Measurements from ENCODE around the gene SHROOM3.

Gene SHROOM3

GRCh38 chr4:76458297-76458696 lies 23.3 kb downstream of the SHROOM3 start:
- no peak for DNase-seq (ENCODE audit: low read depth)
- TF ChIP-seq POLR2A (IDR thresholded peaks at IDR 0.05; ENCODE audit: extremely low read depth, insufficient read length) (no peak), CTCF (IDR thresholded peaks at IDR 0.05; ENCODE audit: low read depth, low read length) (no peak), MAX (IDR thresholded peaks at IDR 0.05; ENCODE audit: low read depth, low read length) (no peak), MYC (IDR thresholded peaks at IDR 0.05; ENCODE audit: low read depth, low read length) (no peak)
- H3K4me3 ChIP-seq (ENCODE audit: low read depth, low read length): no peak overlapping the region

GRCh38 chr4:76458825-76459224 lies 23.8 kb downstream of the SHROOM3 start:
- no peak overlapping the region for H3K4me3 ChIP-seq (ENCODE audit: low read depth, low read length)
- no peak for DNase-seq (ENCODE audit: low read depth)
- TF ChIP-seq MYC (IDR thresholded peaks at IDR 0.05; ENCODE audit: low read depth, low read length) (no peak), POLR2A (IDR thresholded peaks at IDR 0.05; ENCODE audit: extremely low read depth, insufficient read length) (no peak), MAX (IDR thresholded peaks at IDR 0.05; ENCODE audit: low read depth, low read length) (no peak), CTCF (IDR thresholded peaks at IDR 0.05; ENCODE audit: low read depth, low read length) (no peak)

GRCh38 chr4:76459291-76459723 lies 24.3 kb downstream of the SHROOM3 start:
- no peak for DNase-seq (ENCODE audit: low read depth)
- no peak overlapping the region for H3K4me3 ChIP-seq (ENCODE audit: low read depth, low read length)
- TF ChIP-seq MYC (IDR thresholded peaks at IDR 0.05; ENCODE audit: low read depth, low read length) (no peak), POLR2A (IDR thresholded peaks at IDR 0.05; ENCODE audit: extremely low read depth, insufficient read length) (no peak), CTCF (IDR thresholded peaks at IDR 0.05; ENCODE audit: low read depth, low read length) (no peak), MAX (IDR thresholded peaks at IDR 0.05; ENCODE audit: low read depth, low read length) (no peak)

GRCh38 chr4:76463568-76463967 lies 28.5 kb downstream of the SHROOM3 start:
- H3K4me3 ChIP-seq (ENCODE audit: low read depth, low read length): no peak overlapping the region
- no peak for DNase-seq (ENCODE audit: low read depth)
- TF ChIP-seq MYC (IDR thresholded peaks at IDR 0.05; ENCODE audit: low read depth, low read length) (no peak), POLR2A (IDR thresholded peaks at IDR 0.05; ENCODE audit: extremely low read depth, insufficient read length) (no peak), MAX (IDR thresholded peaks at IDR 0.05; ENCODE audit: low read depth, low read length) (no peak), CTCF (IDR thresholded peaks at IDR 0.05; ENCODE audit: low read depth, low read length) (no peak)

- TF ChIP-seq CTCF (IDR thresholded peaks at IDR 0.05; ENCODE audit: low read depth, low read length) (no peak), POLR2A (IDR thresholded peaks at IDR 0.05; ENCODE audit: extremely low read depth, insufficient read length) (no peak), MYC (IDR thresholded peaks at IDR 0.05; ENCODE audit: low read depth, low read length) (no peak), MAX (IDR thresholded peaks at IDR 0.05; ENCODE audit: low read depth, low read length) (no peak)
- no peak for DNase-seq (ENCODE audit: low read depth)
- H3K4me3 ChIP-seq (ENCODE audit: low read depth, low read length): no peak overlapping the region
These were observed 35.0 kb downstream of the SHROOM3 start for GRCh38 chr4:76470064-76470463.

- DNase-seq (ENCODE audit: low read depth): no peak
- no peak for TF ChIP-seq CTCF (IDR thresholded peaks at IDR 0.05; ENCODE audit: low read depth, low read length)
- TF ChIP-seq MYC (IDR thresholded peaks at IDR 0.05; ENCODE audit: low read depth, low read length): no peak
- no peak for TF ChIP-seq POLR2A (IDR thresholded peaks at IDR 0.05; ENCODE audit: extremely low read depth, insufficient read length)
- no peak for TF ChIP-seq MAX (IDR thresholded peaks at IDR 0.05; ENCODE audit: low read depth, low read length)
- H3K4me3 ChIP-seq (ENCODE audit: low read depth, low read length): no peak overlapping the region
These were observed 35.5 kb downstream of the SHROOM3 start for GRCh38 chr4:76470532-76470931.

Measured in NB4 (cell line).